Measurements from ENCODE around the gene SORL1. TPM values are rescaled to one million over a fixed set of nuclear protein-coding genes. Genes with fewer than 3 reads are reported as not detected.

The SORL1 gene
- total and polyA plus RNA-seq, 2 of the 8 experiments (the other 6 are each of a cell fraction or from before 2014, with no cell fraction given) = 38.1 to 65.5 TPM

DNA sequence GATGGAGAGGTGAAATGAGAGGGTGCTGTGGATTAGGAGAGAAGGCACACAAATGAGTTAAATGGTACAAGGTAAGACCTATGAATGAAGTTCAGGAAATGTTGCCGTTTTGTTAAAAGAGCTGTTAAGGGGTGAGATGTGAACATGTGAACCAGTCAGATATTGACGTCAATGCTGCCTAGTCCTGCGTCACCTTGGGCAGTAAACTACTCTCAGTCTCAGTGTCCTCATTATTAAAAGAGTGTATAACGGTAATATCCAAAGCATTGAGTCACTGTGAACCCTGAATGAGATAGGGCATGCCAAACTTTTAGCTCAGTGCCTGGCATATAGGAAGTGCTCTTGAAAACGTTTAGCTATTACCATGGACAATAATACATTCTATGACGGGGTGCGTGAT, 33.1 kb downstream of the SORL1 start:
- DNase-seq (ENCODE audit: low read depth in 1 of 2, low spot score in 2 of 2) (no peak), FAIRE-seq (no peak)
- no peak overlapping the region for H2BK12ac ChIP-seq (ENCODE audit: low read depth, low read length)
- no peak overlapping the region for H3K4ac ChIP-seq (replicated peaks; ENCODE audit: insufficient read length, low read depth, low read length)
- H3K18ac ChIP-seq (ENCODE audit: extremely low read depth, low read length) = no peak overlapping the region
- H3K79me2 ChIP-seq (ENCODE audit: control insufficient read depth in 1 of 2, insufficient read depth in 2 of 2, low read length in 2 of 2) = peaks cover 0 to 27% of the 10 kb centered on the region in 2 experiments; a peak in 2 of 4 replicates
- 0 out of 2 replicates have a peak overlapping the region, but pooled peaks have one; percentile 5 for H3K27ac ChIP-seq (ENCODE audit: low read depth, low read length)
- no peak overlapping the region for H3K4me2 ChIP-seq (ENCODE audit: insufficient read depth in 1 of 2, low read depth in 2 of 2, low read length in 2 of 2)
- H2AFZ ChIP-seq (ENCODE audit: low read length) = no peak overlapping the region
- WGBS, 2 experiments (ENCODE audit: extremely low coverage in 1 of 2, insufficient coverage in 1 of 2, insufficient read length in 1 of 2, insufficient replicate concordance in 2 of 2, low coverage in 1 of 2, low lambda C conversion rate in 2 of 2, missing lambda C conversion rate in 1 of 2) = 91% methylated on average over 7 of the region's 7 CpGs; no CpG with 5 or more reads in 1 of the 2 experiments
- no peaks in the 10 kb centered on the region for H4K20me1 ChIP-seq (replicated peaks in 1 of 2; ENCODE audit: control insufficient read depth in 1 of 2, insufficient read depth in 2 of 2, low read length in 2 of 2)
- H2BK20ac ChIP-seq (ENCODE audit: low read length) = no peak overlapping the region
- no peaks in the 10 kb centered on the region for H3K23me2 ChIP-seq (ENCODE audit: low read depth, low read length)
- no peaks in the 10 kb centered on the region for H3K9me3 ChIP-seq (ENCODE audit: insufficient read depth in 2 of 2, low read depth in 1 of 2, low read length in 1 of 2)
- peaks cover 15% of the 10 kb centered on the region for H3K79me1 ChIP-seq (ENCODE audit: low read depth, low read length)
- H4K5ac ChIP-seq (ENCODE audit: insufficient read length, low read depth, low read length) = no peak overlapping the region
- H3K9ac ChIP-seq (replicated peaks in 1 of 4; ENCODE audit: extremely low read depth in 1 of 4, low read depth in 3 of 4, low read length in 3 of 4) = no peak overlapping the region
- H3K14ac ChIP-seq (ENCODE audit: insufficient read length) = no peak overlapping the region
- no peak overlapping the region for H2AK5ac ChIP-seq (ENCODE audit: low read depth, low read length)
- peaks cover 2 to 27% (median 16%) of the 10 kb centered on the region in 4 experiments; a peak in 7 of 8 replicates for H3K36me3 ChIP-seq (ENCODE audit: control insufficient read depth in 2 of 4, insufficient read depth in 4 of 4, low read length in 3 of 4)
- H3K4me1 ChIP-seq (replicated peaks in 1 of 4; ENCODE audit: control insufficient read depth in 3 of 4, insufficient read depth in 4 of 4, low read length in 3 of 4) = peaks cover 0 to 8% (median 8%) of the 10 kb centered on the region in 4 experiments; a peak in 4 of 7 replicates
- H2BK120ac ChIP-seq (replicated peaks; ENCODE audit: low read depth, low read length) = no peak overlapping the region
- POLR2A ChIA-PET (ENCODE audit: partially characterized antibody) = interaction anchor here (1.3 kb wide), 1 partner anchor 8 kb away, joined by 3 read pairs; no protein-coding TSS in a partner anchor
- H2BK15ac ChIP-seq (ENCODE audit: low read length) = no peak overlapping the region
- no peaks in the 10 kb centered on the region for H3K27me3 ChIP-seq (replicated peaks in 1 of 4; ENCODE audit: control insufficient read depth in 3 of 4, extremely low read depth in 1 of 4, insufficient read depth in 3 of 4, low read length in 3 of 4)
- no peak overlapping the region for H4K8ac ChIP-seq (ENCODE audit: extremely low read depth, insufficient read depth, low read length)
- no peak overlapping the region for H2BK5ac ChIP-seq (ENCODE audit: low read depth, low read length)
- CTCF ChIA-PET (ENCODE audit: partially characterized antibody) = no interaction called here
- no peak overlapping the region for H3K4me3 ChIP-seq (ENCODE audit: extremely low read depth in 1 of 4, insufficient read depth in 2 of 4, low read depth in 3 of 4, low read length in 4 of 4)
- H3K56ac ChIP-seq (replicated peaks; ENCODE audit: insufficient read length, low read depth, low read length) = no peak overlapping the region
- H4K91ac ChIP-seq (replicated peaks; ENCODE audit: insufficient read length, low read length) = no peak overlapping the region
- no peak overlapping the region for H3K23ac ChIP-seq (ENCODE audit: insufficient read length)
- no peak for TF ChIP-seq SP1 (IDR thresholded peaks at IDR 0.05; ENCODE audit: low read depth, low read length)
- TF ChIP-seq TAF1 (IDR thresholded peaks at IDR 0.05; ENCODE audit: low read depth, low read length) = no peak
- no peak for TF ChIP-seq CTBP2 (IDR thresholded peaks at IDR 0.05; ENCODE audit: borderline replicate concordance, insufficient read depth, insufficient read length, low read length)
- TF ChIP-seq CBX5 (IDR thresholded peaks at IDR 0.05; ENCODE audit: low read depth, low read length) = no peak
- TF ChIP-seq MAFK (IDR thresholded peaks at IDR 0.05; ENCODE audit: low read depth, low read length) = no peak
- no peak for TF ChIP-seq TEAD4 (IDR thresholded peaks at IDR 0.05; ENCODE audit: low read depth, low read length)
- TF ChIP-seq, protein P1, sequence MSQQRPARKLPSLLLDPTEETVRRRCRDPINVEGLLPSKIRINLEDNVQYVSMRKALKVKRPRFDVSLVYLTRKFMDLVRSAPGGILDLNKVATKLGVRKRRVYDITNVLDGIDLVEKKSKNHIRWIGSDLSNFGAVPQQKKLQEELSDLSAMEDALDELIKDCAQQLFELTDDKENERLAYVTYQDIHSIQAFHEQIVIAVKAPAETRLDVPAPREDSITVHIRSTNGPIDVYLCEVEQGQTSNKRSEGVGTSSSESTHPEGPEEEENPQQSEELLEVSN (IDR thresholded peaks at IDR 0.05) = no peak
- TF ChIP-seq, protein P2, sequence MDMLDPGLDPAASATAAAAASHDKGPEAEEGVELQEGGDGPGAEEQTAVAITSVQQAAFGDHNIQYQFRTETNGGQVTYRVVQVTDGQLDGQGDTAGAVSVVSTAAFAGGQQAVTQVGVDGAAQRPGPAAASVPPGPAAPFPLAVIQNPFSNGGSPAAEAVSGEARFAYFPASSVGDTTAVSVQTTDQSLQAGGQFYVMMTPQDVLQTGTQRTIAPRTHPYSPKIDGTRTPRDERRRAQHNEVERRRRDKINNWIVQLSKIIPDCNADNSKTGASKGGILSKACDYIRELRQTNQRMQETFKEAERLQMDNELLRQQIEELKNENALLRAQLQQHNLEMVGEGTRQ (IDR thresholded peaks at IDR 0.05; ENCODE audit: low read length) = no peak
- no peak for TF ChIP-seq KDM5A (IDR thresholded peaks at IDR 0.05; ENCODE audit: low read length)
- TF ChIP-seq POLR2AphosphoS5 (IDR thresholded peaks at IDR 0.05; ENCODE audit: low read depth, low read length) = no peak
- no peak for TF ChIP-seq NRF1 (IDR thresholded peaks at IDR 0.05; ENCODE audit: low read depth, low read length)
- TF ChIP-seq, protein P3, sequence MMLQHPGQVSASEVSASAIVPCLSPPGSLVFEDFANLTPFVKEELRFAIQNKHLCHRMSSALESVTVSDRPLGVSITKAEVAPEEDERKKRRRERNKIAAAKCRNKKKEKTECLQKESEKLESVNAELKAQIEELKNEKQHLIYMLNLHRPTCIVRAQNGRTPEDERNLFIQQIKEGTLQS (IDR thresholded peaks at IDR 0.05; ENCODE audit: insufficient read depth, low read depth, low read length) = no peak
- no peak for TF ChIP-seq JUND (IDR thresholded peaks at IDR 0.05; ENCODE audit: low read length)

All from H1 (cell line).